ENCODE results near the gene ABTB2. TPM values are rescaled to one million over a fixed set of nuclear protein-coding genes. Genes with fewer than 3 reads are reported as not detected.
A peak's percentile ranks its signal among the peaks of the same experiment; 100 is the strongest.

ABTB2 gene
- polyA plus RNA-seq, 1 of the 3 experiments (the other 2 are of a cell fraction) = 7.8 TPM

- 55% methylated on average over 1 of the region's 1 CpG for WGBS (ENCODE audit: low lambda C conversion rate)
- no peak overlapping the region for H3K4me3 ChIP-seq (ENCODE audit: low read depth in 2 of 2, low read length in 1 of 2)
- no peak for DNase-seq
- no peak for TF ChIP-seq EP300 (IDR thresholded peaks at IDR 0.05; ENCODE audit: borderline replicate concordance in 1 of 2, low read depth in 1 of 2, low read length in 1 of 2)
- TF ChIP-seq POLR2AphosphoS5 (IDR thresholded peaks at IDR 0.05; ENCODE audit: low read depth, low read length) = no peak
- no peak for TF ChIP-seq TAF1 (IDR thresholded peaks at IDR 0.05; ENCODE audit: borderline replicate concordance, low read depth, low read length)
- no peak for TF ChIP-seq SMC3 (IDR thresholded peaks at IDR 0.05; ENCODE audit: low read depth, low read length)
- no peak for TF ChIP-seq IRF3 (IDR thresholded peaks at IDR 0.05; ENCODE audit: low read depth, low read length)
- no peak for TF ChIP-seq TEAD4 (IDR thresholded peaks at IDR 0.05; ENCODE audit: borderline replicate concordance, insufficient read depth)
- no peak for TF ChIP-seq PBX3 (IDR thresholded peaks at IDR 0.05)
- no peak for TF ChIP-seq SIN3A (IDR thresholded peaks at IDR 0.05; ENCODE audit: borderline replicate concordance, low read depth, low read length)
- TF ChIP-seq EZH2phosphoT487 (IDR thresholded peaks at IDR 0.05; ENCODE audit: borderline replicate concordance, low read depth) = no peak
- H2AFZ ChIP-seq (ENCODE audit: low read depth) = no peak overlapping the region
- no peaks in the 10 kb centered on the region for H4K20me1 ChIP-seq (ENCODE audit: insufficient read depth)
- no peaks in the 10 kb centered on the region for H3F3A ChIP-seq (replicated peaks; ENCODE audit: insufficient read depth)
- H3K36me3 ChIP-seq (replicated peaks in 1 of 2; ENCODE audit: control insufficient read depth in 1 of 2, insufficient read depth in 2 of 2, low read length in 1 of 2) = no peaks in the 10 kb centered on the region
- H3K27ac ChIP-seq (ENCODE audit: low read depth in 2 of 2, low read length in 1 of 2) = no peak overlapping the region
- CTCF ChIA-PET = no interaction called here
- H3K9me2 ChIP-seq = no peaks in the 10 kb centered on the region
- H3K9me3 ChIP-seq = peaks cover 5% of the 10 kb centered on the region; the same call in 1 of the 2 replicates
- peaks cover 0 to 13% of the 10 kb centered on the region in 2 experiments; a peak in 1 of 4 replicates for H3K4me1 ChIP-seq (ENCODE audit: control insufficient read depth in 1 of 2, insufficient read depth in 2 of 2, low read depth in 1 of 2, low read length in 1 of 2)
- H3K79me2 ChIP-seq (ENCODE audit: insufficient read depth) = no peaks in the 10 kb centered on the region
- POLR2A ChIA-PET = no interaction called here
- H3K27me3 ChIP-seq (ENCODE audit: insufficient read depth) = no peaks in the 10 kb centered on the region
- H3K9ac ChIP-seq = no peak overlapping the region
- H3K4me2 ChIP-seq = no peak overlapping the region
Measured at GRCh38 chr11:34373727-34374126, 15.9 kb upstream of the ABTB2 start.

DNA sequence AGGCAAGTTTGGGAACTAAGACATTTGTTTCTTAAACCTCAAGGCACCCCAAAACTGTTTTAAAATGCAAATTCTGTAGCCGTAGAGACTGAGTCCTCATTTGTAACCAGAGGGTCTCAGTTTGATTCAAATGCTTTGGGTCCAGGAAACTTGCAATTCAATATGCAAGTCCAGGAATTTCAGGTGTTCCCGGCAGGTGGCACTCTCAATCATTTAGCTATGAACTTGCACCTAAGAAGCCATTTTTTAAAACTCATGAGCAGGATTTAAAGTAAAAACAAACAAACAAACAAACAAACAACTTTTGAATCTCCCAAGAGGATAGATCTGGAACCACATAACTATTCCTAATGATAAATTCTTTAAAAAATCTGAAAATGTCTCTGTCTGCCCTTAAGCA lies 8.7 kb upstream of the ABTB2 start:
- Histone ChIP-seq H3K27me3 (ENCODE audit: insufficient read depth) (no peaks in the 10 kb centered on the region), H3K4me3 (ENCODE audit: low read depth in 2 of 2, low read length in 1 of 2) (no peak overlapping the region), H3K4me2 (no peak overlapping the region), H4K20me1 (ENCODE audit: insufficient read depth) (no peaks in the 10 kb centered on the region), H3K36me3 (replicated peaks in 1 of 2; ENCODE audit: control insufficient read depth in 1 of 2, insufficient read depth in 2 of 2, low read length in 1 of 2) (no peaks in the 10 kb centered on the region), H3K79me2 (ENCODE audit: insufficient read depth) (no peaks in the 10 kb centered on the region), H2AFZ (ENCODE audit: low read depth) (no peak overlapping the region), H3F3A (replicated peaks; ENCODE audit: insufficient read depth) (no peaks in the 10 kb centered on the region), H3K4me1 (ENCODE audit: control insufficient read depth in 1 of 2, insufficient read depth in 2 of 2, low read depth in 1 of 2, low read length in 1 of 2) (peaks cover 0 to 7% of the 10 kb centered on the region in 2 experiments; a peak in 2 of 4 replicates), H3K9ac (no peak overlapping the region), H3K9me2 (no peaks in the 10 kb centered on the region), H3K9me3 (no peaks in the 10 kb centered on the region), H3K27ac (ENCODE audit: low read depth in 2 of 2, low read length in 1 of 2) (no peak overlapping the region)
- POLR2A ChIA-PET = no interaction called here
- DNase-seq = peak; percentile 36
- CTCF ChIA-PET = interaction anchor here (0.6 to 4.4 kb wide), 29 partner anchors 12 to 541 kb away, joined by 3 to 68 read pairs (median 5); no protein-coding TSS in a partner anchor
- 54% methylated on average over 2 of the region's 2 CpGs for WGBS (ENCODE audit: low lambda C conversion rate)
- TF ChIP-seq FOXM1 (IDR thresholded peaks at IDR 0.05; ENCODE audit: low read depth) = no peak
- no peak for TF ChIP-seq POLR2AphosphoS5 (IDR thresholded peaks at IDR 0.05; ENCODE audit: low read depth, low read length)
- peak; percentile 58 for TF ChIP-seq SMC3 (IDR thresholded peaks at IDR 0.05; ENCODE audit: low read depth, low read length)
- TF ChIP-seq YY1 (IDR thresholded peaks at IDR 0.05; ENCODE audit: low read depth) = no peak
- no peak for TF ChIP-seq USF2 (IDR thresholded peaks at IDR 0.05; ENCODE audit: borderline replicate concordance, low read depth, low read length)
- no peak for TF ChIP-seq EZH2phosphoT487 (IDR thresholded peaks at IDR 0.05; ENCODE audit: borderline replicate concordance, low read depth)
- no peak for TF ChIP-seq TCF12 (IDR thresholded peaks at IDR 0.05)
- no peak for TF ChIP-seq ELF1 (IDR thresholded peaks at IDR 0.05)
- TF ChIP-seq NFIC (IDR thresholded peaks at IDR 0.05; ENCODE audit: borderline replicate concordance) = no peak
- no peak for TF ChIP-seq IRF3 (IDR thresholded peaks at IDR 0.05; ENCODE audit: low read depth, low read length)
- no peak for TF ChIP-seq FOSL2 (IDR thresholded peaks at IDR 0.05; ENCODE audit: borderline replicate concordance, low read depth)
- TF ChIP-seq CTCF (IDR thresholded peaks at IDR 0.05) = peak; percentile 42
- peak; percentile 59 for TF ChIP-seq RAD21 (IDR thresholded peaks at IDR 0.05; ENCODE audit: low read length)

Data from SK-N-SH (cell line).